H9 (cell line): ENCODE results near the gene SLC16A13. TPM values are rescaled to one million over a fixed set of nuclear protein-coding genes. Genes with fewer than 3 reads are reported as not detected.

Source experiments
- DNase-seq: peaks from one replicate; pipeline ENCODE4 v3.0.0-alpha.2; 2017
- H2AFZ ChIP-seq: one replicate; pipeline ENCODE4 v1.6.1; 2013; ENCODE audit warnings: mild to moderate bottlenecking, low read length, control low read depth, moderate library complexity
- H2AK5ac ChIP-seq: 2 replicates; pipeline ENCODE4 v1.6.1; 2013; ENCODE audit warnings: low read length, control low read depth, mixed read lengths; ENCODE audit not compliant: insufficient read length
- H2BK120ac ChIP-seq: one replicate; pipeline ENCODE4 v1.6.1; 2013; ENCODE audit warnings: low read depth, mild to moderate bottlenecking, low read length, control low read depth, inconsistent platforms; ENCODE audit not compliant: poor library complexity, severe bottlenecking
- H2BK12ac ChIP-seq: 2 replicates; pipeline ENCODE4 v1.6.1; 2013; ENCODE audit warnings: low read length, control low read depth, mixed read lengths, low read depth; ENCODE audit not compliant: insufficient read length
- H2BK15ac ChIP-seq: 2 replicates; pipeline ENCODE4 v1.6.1; 2013; ENCODE audit warnings: low read depth, low read length, control low read depth
- H2BK20ac ChIP-seq: one replicate; pipeline ENCODE4 v1.6.1; 2013; ENCODE audit warnings: low read depth, mild to moderate bottlenecking, low read length, control low read depth, inconsistent platforms; ENCODE audit not compliant: poor library complexity, severe bottlenecking
- H2BK5ac ChIP-seq: 2 replicates; pipeline ENCODE4 v1.6.1; 2013; ENCODE audit warnings: low read length, control low read depth, mixed read lengths; ENCODE audit not compliant: insufficient read length
- H3K14ac ChIP-seq: 2 replicates; pipeline ENCODE4 v1.6.1; 2013; ENCODE audit warnings: low read length, control low read depth; ENCODE audit not compliant: insufficient read depth
- H3K18ac ChIP-seq: 2 replicates; pipeline ENCODE4 v1.6.1; 2013; ENCODE audit warnings: low read depth, mild to moderate bottlenecking, mixed read lengths, low read length, control low read depth; ENCODE audit not compliant: insufficient read length
- H3K23ac ChIP-seq: 2 replicates; pipeline ENCODE4 v1.6.1; 2013; ENCODE audit warnings: low read length, control low read depth, mixed read lengths, low read depth; ENCODE audit not compliant: insufficient read length
- H3K23me2 ChIP-seq: 2 replicates; pipeline ENCODE4 v1.6.1; 2013; ENCODE audit warnings: low read depth, mild to moderate bottlenecking, mixed read lengths, low read length, control low read depth; ENCODE audit not compliant: insufficient read length, poor library complexity, severe bottlenecking
- H3K27ac ChIP-seq: 2 replicates; pipeline ENCODE4 v1.5.1; 2013; ENCODE audit warnings: low read length, control low read depth, mixed read lengths, low read depth; ENCODE audit not compliant: insufficient read length
- H3K27me3 ChIP-seq: 2 replicates; pipeline ENCODE4 v1.6.1; 2013; ENCODE audit warnings: low read length, control low read depth, inconsistent platforms; ENCODE audit not compliant: insufficient read depth
- H3K4ac ChIP-seq: 2 replicates; pipeline ENCODE4 v1.6.1; 2013; ENCODE audit warnings: low read depth, mild to moderate bottlenecking, control low read depth, inconsistent platforms, low read length, moderate library complexity
- H3K4me1 ChIP-seq: 2 replicates; pipeline ENCODE4 v1.6.1; 2013; ENCODE audit warnings: low read length, control low read depth, inconsistent platforms; ENCODE audit not compliant: insufficient read depth
- H3K4me2 ChIP-seq: 2 replicates; pipeline ENCODE4 v1.6.1; 2013; ENCODE audit warnings: low read length, control low read depth, mixed read lengths; ENCODE audit not compliant: insufficient read length, insufficient read depth
- H3K56ac ChIP-seq: 2 replicates; pipeline ENCODE4 v1.6.1; 2013; ENCODE audit warnings: low read depth, mild to moderate bottlenecking, mixed read lengths, low read length, control low read depth; ENCODE audit not compliant: insufficient read length
- H3K79me1 ChIP-seq: 2 replicates; pipeline ENCODE4 v1.6.1; 2013; ENCODE audit warnings: low read depth, mild to moderate bottlenecking, moderate library complexity, low read length, control low read depth, inconsistent platforms; ENCODE audit not compliant: insufficient read depth, poor library complexity, severe bottlenecking
- H3K79me2 ChIP-seq: 2 replicates; pipeline ENCODE4 v1.6.1; 2013; ENCODE audit warnings: low read length, control low read depth, inconsistent platforms; ENCODE audit not compliant: insufficient read depth
- H3K9ac ChIP-seq: 2 replicates; pipeline ENCODE4 v1.6.1; 2013; ENCODE audit warnings: low read length, control low read depth, mixed read lengths; ENCODE audit not compliant: insufficient read length; ENCODE audit errors: extremely low read depth
- H3K9me3 ChIP-seq: one replicate; pipeline ENCODE4 v1.6.1; 2013; ENCODE audit warnings: low read depth, low read length, inconsistent platforms; ENCODE audit not compliant: control insufficient read depth
- H3T11ph ChIP-seq: one replicate; pipeline ENCODE4 v1.6.1; 2013; ENCODE audit warnings: mild to moderate bottlenecking, low read length, control low read depth, inconsistent platforms
- H4K20me1 ChIP-seq: one replicate; pipeline ENCODE4 v1.6.1; 2013; ENCODE audit not compliant: control insufficient read depth, insufficient read length, insufficient read depth
- H4K5ac ChIP-seq: 2 replicates; pipeline ENCODE4 v1.6.1; 2013; ENCODE audit warnings: low read depth, mild to moderate bottlenecking, mixed read lengths, low read length, control low read depth; ENCODE audit not compliant: insufficient read length
- H4K8ac ChIP-seq: replicated peaks from 2 replicates; pipeline ENCODE4 v1.6.1; 2013; ENCODE audit warnings: low read length, control low read depth, mixed read lengths, low read depth; ENCODE audit not compliant: insufficient read length
- H4K91ac ChIP-seq: 2 replicates; pipeline ENCODE4 v1.6.1; 2013; ENCODE audit warnings: low read depth, mild to moderate bottlenecking, moderate library complexity, mixed read lengths, low read length, control low read depth; ENCODE audit not compliant: insufficient read length
- H3K27ac Mint-ChIP-seq, 3 experiments: 2 replicates in 2 of 3; 3 replicates in 1 of 3; pipeline ENCODE4 v1.8.0; 2020 to 2021; ENCODE audit warnings: mixed read lengths in 3 of 3, mild to moderate bottlenecking in 1 of 3, moderate library complexity in 1 of 3
- H3K27me3 Mint-ChIP-seq: 2 replicates; pipeline ENCODE4 v1.8.0; 2021; ENCODE audit warnings: low read depth, mild to moderate bottlenecking, moderate library complexity, mixed read lengths
- H3K36me3 Mint-ChIP-seq, 3 experiments: 2 replicates in 2 of 3; 3 replicates in 1 of 3; pipeline ENCODE4 v1.8.0; 2020 to 2021; ENCODE audit warnings: low read depth in 3 of 3, mixed read lengths in 3 of 3; ENCODE audit not compliant: insufficient read depth in 1 of 3
- H3K4me1 Mint-ChIP-seq, 2 experiments: 2 replicates each; pipeline ENCODE4 v1.8.0; 2020; ENCODE audit warnings: mixed read lengths in 2 of 2
- H3K4me3 Mint-ChIP-seq, 2 experiments: 2 replicates in 1 of 2; 3 replicates in 1 of 2; pipeline ENCODE4 v1.8.0; 2020 to 2021; ENCODE audit warnings: mild to moderate bottlenecking in 2 of 2, mixed read lengths in 2 of 2, moderate library complexity in 1 of 2
- H3K9me3 Mint-ChIP-seq, 2 experiments: 2 replicates in 1 of 2; 3 replicates in 1 of 2; pipeline ENCODE4 v1.8.0; 2020; ENCODE audit warnings: mild to moderate bottlenecking in 2 of 2, mixed read lengths in 2 of 2, moderate library complexity in 1 of 2
- WGBS: extraction: QIAGEN DNeasy Blood & Tissue Kit; methylation state at CpG from one replicate; pipeline ENCODE4 v1.1.7; 2013; ENCODE audit warnings: missing lambda C conversion rate, low lambda C conversion rate, mixed read lengths; ENCODE audit not compliant: insufficient read length; ENCODE audit errors: extremely low coverage; 5-methylcytosine and 5-hydroxymethylcytosine counted together
- total RNA-seq: library from RNA; stranded (reverse); gene quantifications from 2 replicates; pipeline ENCODE4 v1.2.1, GENCODE V29; 2021
- TF ChIP-seq, protein P1 (sequence below): fragments of 200-600 bp; sonication (generic); conservative IDR thresholded peaks from 3 replicates; pipeline ENCODE4 v1.8.0; 2021; ENCODE audit warnings: antibody characterized with exemption, mild to moderate bottlenecking

Gene SLC16A13
- total RNA-seq, 1 experiment from 2014 or later, result 6.1 TPM

- no peaks in the 10 kb centered on the region for H3K36me3 Mint-ChIP-seq
- Histone ChIP-seq H3K4ac (no peak overlapping the region), H2AK5ac (no peak overlapping the region), H2BK12ac (no peak overlapping the region), H2BK5ac (no peak overlapping the region), H3K18ac (no peak overlapping the region), H2BK120ac (no peak overlapping the region), H3K23ac (no peak overlapping the region), H3K14ac (no peak overlapping the region), H3K56ac (no peak overlapping the region), H4K20me1 (no peaks in the 10 kb centered on the region), H4K8ac (no peak overlapping the region), H3K79me2 (no peaks in the 10 kb centered on the region), H3K4me2 (no peak overlapping the region), H2BK20ac (no peak overlapping the region), H3K4me1 (no peaks in the 10 kb centered on the region), H3K79me1 (no peaks in the 10 kb centered on the region), H3K27ac (no peak overlapping the region), H3K27me3 (no peaks in the 10 kb centered on the region; the same call in 1 of the 2 replicates), H3K9me3 (no peaks in the 10 kb centered on the region), H4K5ac (no peak overlapping the region), H2BK15ac (no peak overlapping the region), H2AFZ (no peak overlapping the region), H3T11ph (no peak overlapping the region), H3K23me2 (no peaks in the 10 kb centered on the region), H3K9ac (no peak overlapping the region), H4K91ac (no peak overlapping the region)
- no peak for DNase-seq
- H3K4me3 Mint-ChIP-seq, result no peak overlapping the region; a peak in 1 of 5 replicates
- no peak overlapping the region for H3K27ac Mint-ChIP-seq
- H3K9me3 Mint-ChIP-seq, result peaks cover 0 to 6% of the 10 kb centered on the region in 2 experiments; a peak in 1 of 5 replicates
- H3K4me1 Mint-ChIP-seq, result no peaks in the 10 kb centered on the region
- TF ChIP-seq, protein P1, sequence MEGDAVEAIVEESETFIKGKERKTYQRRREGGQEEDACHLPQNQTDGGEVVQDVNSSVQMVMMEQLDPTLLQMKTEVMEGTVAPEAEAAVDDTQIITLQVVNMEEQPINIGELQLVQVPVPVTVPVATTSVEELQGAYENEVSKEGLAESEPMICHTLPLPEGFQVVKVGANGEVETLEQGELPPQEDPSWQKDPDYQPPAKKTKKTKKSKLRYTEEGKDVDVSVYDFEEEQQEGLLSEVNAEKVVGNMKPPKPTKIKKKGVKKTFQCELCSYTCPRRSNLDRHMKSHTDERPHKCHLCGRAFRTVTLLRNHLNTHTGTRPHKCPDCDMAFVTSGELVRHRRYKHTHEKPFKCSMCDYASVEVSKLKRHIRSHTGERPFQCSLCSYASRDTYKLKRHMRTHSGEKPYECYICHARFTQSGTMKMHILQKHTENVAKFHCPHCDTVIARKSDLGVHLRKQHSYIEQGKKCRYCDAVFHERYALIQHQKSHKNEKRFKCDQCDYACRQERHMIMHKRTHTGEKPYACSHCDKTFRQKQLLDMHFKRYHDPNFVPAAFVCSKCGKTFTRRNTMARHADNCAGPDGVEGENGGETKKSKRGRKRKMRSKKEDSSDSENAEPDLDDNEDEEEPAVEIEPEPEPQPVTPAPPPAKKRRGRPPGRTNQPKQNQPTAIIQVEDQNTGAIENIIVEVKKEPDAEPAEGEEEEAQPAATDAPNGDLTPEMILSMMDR, result no peak
- WGBS, result no CpG with 5 or more reads among the region's 7 CpGs
- peaks cover 18% of the 10 kb centered on the region for H3K27me3 Mint-ChIP-seq
Observed at GRCh38 chr17:7077911-7078546, 42.2 kb downstream of the SLC16A13 start.
